SH-SY5Y (cell line): ENCODE measurements around the gene VEGFC.

ENCODE experiments used
- GATA2 ChIP-seq: IDR thresholded peaks from 2 replicates; pipeline ENCODE4 v1.6.1; 2011; ENCODE audit warnings: mild to moderate bottlenecking, low read depth, low read length
- GATA3 ChIP-seq: IDR thresholded peaks from 2 replicates; pipeline ENCODE4 v1.6.1; 2011; ENCODE audit warnings: low read depth, mild to moderate bottlenecking, low read length, moderate library complexity

DNA sequence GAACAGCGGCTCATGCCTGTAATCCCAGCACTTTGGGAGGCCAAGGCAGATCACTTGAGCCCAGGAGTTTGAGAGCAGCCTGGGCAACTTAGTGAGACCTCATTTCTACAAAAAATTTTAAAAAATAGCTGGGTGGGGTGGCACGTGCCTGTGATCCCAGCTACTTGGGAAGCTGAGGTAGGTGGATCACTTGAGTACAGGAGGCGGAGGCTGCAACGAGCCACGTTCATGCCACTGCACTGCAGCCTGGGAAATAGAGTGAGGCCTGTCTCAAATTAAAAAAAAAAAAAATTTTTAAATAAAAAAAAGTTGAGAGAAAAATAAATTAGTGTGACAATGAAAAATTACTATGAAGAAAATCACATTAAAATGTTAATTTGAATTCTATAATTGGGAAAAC is 10.5 kb downstream of the VEGFC start:
- TF ChIP-seq GATA3 = no peak
- TF ChIP-seq GATA2 = no peak
